Activated CD8-positive, alpha-beta memory T cell treated with anti-CD3 and anti-CD28 coated beads, Interleukin-2, amount 50 U/mL, for 1 hour (primary cell): ENCODE measurements around the gene CCDC171.

Experiments
- DNase-seq: peaks from one replicate; pipeline ENCODE4 v3.0.0-alpha.2; 2020; ENCODE audit errors: extremely low read depth

Gene CCDC171

GRCh38 chr9:15999422-16000339 is 446.8 kb downstream of the CCDC171 start:
- DNase-seq: no peak

- DNase-seq: no peak
Observed at GRCh38 chr9:16000811-16001210, 448.0 kb downstream of the CCDC171 start.

- DNase-seq: no peak
Observed at GRCh38 chr9:16001856-16002255, 449.0 kb downstream of the CCDC171 start.

DNA sequence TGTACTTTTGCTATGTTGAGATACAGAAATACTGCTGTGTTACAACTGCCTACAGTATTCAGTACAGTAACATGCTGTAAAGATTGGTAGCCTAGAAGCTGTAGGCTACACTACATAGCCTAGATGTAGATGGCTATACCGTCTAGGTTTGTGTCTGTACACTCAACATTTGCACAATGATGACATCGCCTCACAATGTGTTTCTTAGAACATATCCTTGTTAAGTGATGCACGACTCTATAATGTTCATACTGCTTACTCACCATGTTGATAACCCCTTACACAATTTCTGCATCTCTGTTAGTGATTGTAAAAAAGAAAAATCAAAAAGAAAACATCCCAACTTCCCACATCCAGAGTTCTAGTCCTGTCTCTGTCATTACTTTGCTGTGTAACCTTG is 450.0 kb downstream of the CCDC171 start:
- no peak for DNase-seq

- no peak for DNase-seq
Observed at GRCh38 chr9:16003785-16004184, 450.9 kb downstream of the CCDC171 start.

- DNase-seq: no peak
Observed at GRCh38 chr9:16004613-16005012, 451.8 kb downstream of the CCDC171 start.

DNA sequence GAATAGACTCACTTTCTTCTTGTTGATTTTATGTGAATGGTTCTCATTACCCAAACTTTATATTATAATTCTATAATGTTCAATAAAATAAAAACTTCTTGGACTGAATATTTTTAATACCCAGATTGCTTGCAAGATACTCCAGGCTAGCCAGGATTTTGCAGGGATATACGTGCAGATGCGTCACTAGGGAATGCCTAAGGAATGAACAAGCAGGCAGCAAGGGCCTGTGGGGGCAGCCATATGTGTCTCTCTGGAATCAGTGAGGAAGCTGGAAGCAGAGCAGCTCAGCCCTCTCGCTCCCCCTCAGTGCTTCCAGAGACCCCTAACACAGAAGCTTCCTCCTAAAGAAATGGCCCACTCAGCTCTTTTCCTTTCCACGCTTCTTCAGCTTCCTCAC is 457.4 kb downstream of the CCDC171 start:
- no peak for DNase-seq

GRCh38 chr9:16012621-16013020 is 459.8 kb downstream of the CCDC171 start:
- DNase-seq: no peak

- DNase-seq: no peak
Observed at GRCh38 chr9:16013366-16013765, 460.5 kb downstream of the CCDC171 start.

DNA sequence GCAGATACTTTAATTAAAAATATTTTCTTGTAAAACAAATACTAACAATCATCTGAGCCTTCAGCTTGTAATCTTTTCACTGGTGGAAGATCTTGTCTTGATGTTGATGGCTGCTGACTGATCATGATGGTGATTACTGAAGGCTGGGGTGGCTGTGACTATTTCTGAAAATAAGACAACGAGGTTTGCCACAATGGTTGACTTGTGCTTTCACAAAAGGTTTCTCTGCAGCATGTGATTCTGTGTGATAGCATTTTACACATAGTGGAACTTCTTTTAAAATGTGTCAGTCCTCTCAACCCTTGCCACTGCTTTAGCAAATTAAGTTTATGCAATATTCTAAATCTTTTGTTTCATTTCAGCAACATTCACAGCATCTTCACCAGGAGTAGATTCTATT is 461.0 kb downstream of the CCDC171 start:
- no peak for DNase-seq

- no peak for DNase-seq
Observed at GRCh38 chr9:16022228-16022627, 469.4 kb downstream of the CCDC171 start.

DNA sequence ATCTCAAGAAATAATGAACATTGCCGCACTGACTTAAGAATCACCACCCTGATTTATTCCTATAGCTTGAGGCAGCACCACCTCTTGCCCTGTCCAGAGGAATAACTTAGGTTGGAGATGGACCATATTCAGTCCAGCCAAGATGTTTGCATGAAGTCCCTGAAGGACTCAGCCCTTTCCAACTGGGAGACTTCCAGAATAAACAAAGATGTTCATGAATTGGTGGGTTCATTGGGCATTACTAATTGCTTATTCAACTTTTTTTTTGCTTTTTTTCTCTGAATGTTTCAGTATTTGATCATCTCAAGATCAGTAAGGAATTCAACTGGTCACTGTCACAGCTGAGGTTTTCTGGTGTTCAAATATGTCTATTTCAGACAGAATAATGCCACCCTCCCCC is 470.6 kb downstream of the CCDC171 start:
- DNase-seq: no peak
